Lower lobe of right lung (tissue), 2 donors: Measurements from ENCODE around the gene CCL13. TPM values are rescaled to one million over a fixed set of nuclear protein-coding genes. Genes with fewer than 3 reads are reported as not detected.

Experiments used
- ATAC-seq, 2 donors: fragments of 200-7000 bp; cut with Tn5 transposase; one replicate each; pipeline ENCODE4 v1.9.1; 2020 to 2022; ENCODE audit warnings: mild to moderate bottlenecking in 2 of 2, moderate library complexity in 2 of 2
- DNase-seq: peaks from one replicate; pipeline ENCODE4 v3.0.0-alpha.2; 2020
- H3K27ac ChIP-seq: fragments of 200-600 bp; one replicate; pipeline ENCODE4 v1.8.0; 2022
- H3K27me3 ChIP-seq: fragments of 200-600 bp; one replicate; pipeline ENCODE4 v1.8.0; 2022; ENCODE audit warnings: low read depth
- H3K36me3 ChIP-seq: fragments of 200-600 bp; one replicate; pipeline ENCODE4 v1.8.0; 2022; ENCODE audit warnings: mild to moderate bottlenecking
- H3K4me1 ChIP-seq: fragments of 200-600 bp; one replicate; pipeline ENCODE4 v1.8.0; 2022
- H3K4me3 ChIP-seq: fragments of 200-600 bp; one replicate; pipeline ENCODE4 v1.8.0; 2022; ENCODE audit warnings: mild to moderate bottlenecking
- H3K9me3 ChIP-seq: fragments of 200-600 bp; one replicate; pipeline ENCODE4 v1.8.0; 2022
- CTCF ChIP-seq: fragments of 200-600 bp; IDR thresholded peaks from one replicate; pipeline ENCODE4 v1.8.0; 2022; ENCODE audit warnings: antibody characterized with exemption, mild to moderate bottlenecking
- intact Hi-C: fragments of 100-400 bp; cut with DNase I; formaldehyde crosslinking; loops from one replicate; pipeline ENCODE4 v1.11.0; 2022
- total RNA-seq: library from RNA; stranded (reverse); fragmentation: NEBNext Ultra II Directional; extraction: Animal tissue kit (Norgen Biotek cat#: 25700); gene quantifications from one replicate; pipeline ENCODE4 v1.2.1, GENCODE V29; 2021
- donor health status: DM: no; HTN: yes; CAD: no; lungs with severe emphysema.

CCL13 gene
- total RNA-seq, 1 donor from 2014 or later, result 14.6 TPM

- no peak overlapping the region for H3K27ac ChIP-seq
- no peak overlapping the region for H3K4me3 ChIP-seq
- ATAC-seq (no peak), DNase-seq (no peak)
- H3K27me3 ChIP-seq, result peaks cover 2% of the 10 kb centered on the region
- no peaks in the 10 kb centered on the region for H3K36me3 ChIP-seq
- intact Hi-C loops, result no loop called here
- TF ChIP-seq CTCF, result no peak
- H3K9me3 ChIP-seq, result no peaks in the 10 kb centered on the region
- H3K4me1 ChIP-seq, result peaks cover 9% of the 10 kb centered on the region
Measured at GRCh38 chr17:34369571-34369970, 13.3 kb downstream of the CCL13 start.

GRCh38 chr17:34370376-34370996 is 14.2 kb downstream of the CCL13 start:
- no peak for TF ChIP-seq CTCF
- Histone ChIP-seq H3K4me1 (peaks cover 9% of the 10 kb centered on the region), H3K4me3 (no peak overlapping the region), H3K27me3 (no peaks in the 10 kb centered on the region), H3K36me3 (no peaks in the 10 kb centered on the region), H3K27ac (no peak overlapping the region), H3K9me3 (no peaks in the 10 kb centered on the region)
- intact Hi-C loops, result no loop called here
- ATAC-seq, result no peak
- DNase-seq, result no peak

- intact Hi-C loops, result no loop called here
- H3K27me3 ChIP-seq, result no peaks in the 10 kb centered on the region
- no peak overlapping the region for H3K27ac ChIP-seq
- H3K36me3 ChIP-seq, result no peaks in the 10 kb centered on the region
- no peak overlapping the region for H3K4me3 ChIP-seq
- ATAC-seq (no peak), DNase-seq (no peak)
- no peak for TF ChIP-seq CTCF
- no peaks in the 10 kb centered on the region for H3K9me3 ChIP-seq
- H3K4me1 ChIP-seq, result peaks cover 9% of the 10 kb centered on the region
Measured at GRCh38 chr17:34370997-34371395, 14.7 kb downstream of the CCL13 start.

GRCh38 chr17:34371405-34372100 is 15.3 kb downstream of the CCL13 start:
- no peaks in the 10 kb centered on the region for H3K27me3 ChIP-seq
- intact Hi-C loops, result no loop called here
- TF ChIP-seq CTCF, result no peak
- no peak for ATAC-seq
- no peak overlapping the region for H3K27ac ChIP-seq
- no peak overlapping the region for H3K4me3 ChIP-seq
- peaks cover 9% of the 10 kb centered on the region for H3K4me1 ChIP-seq
- no peaks in the 10 kb centered on the region for H3K36me3 ChIP-seq
- no peak for DNase-seq
- H3K9me3 ChIP-seq, result no peaks in the 10 kb centered on the region

GRCh38 chr17:34374457-34374856 is 18.2 kb downstream of the CCL13 start:
- intact Hi-C loops, result no loop called here
- H3K27me3 ChIP-seq, result no peaks in the 10 kb centered on the region
- no peak overlapping the region for H3K4me3 ChIP-seq
- no peak for DNase-seq
- no peak overlapping the region for H3K27ac ChIP-seq
- H3K4me1 ChIP-seq, result peaks cover 12% of the 10 kb centered on the region
- H3K9me3 ChIP-seq, result no peaks in the 10 kb centered on the region
- ATAC-seq, result no peak
- no peaks in the 10 kb centered on the region for H3K36me3 ChIP-seq
- TF ChIP-seq CTCF, result no peak
